ENCODE data around the gene SRPX2.

- TF ChIP-seq CTCF (IDR thresholded peaks at IDR 0.05; ENCODE audit: low read depth, low read length, poor library complexity, severe bottlenecking) (no peak), EZH2phosphoT487 (IDR thresholded peaks at IDR 0.05; ENCODE audit: borderline replicate concordance, low read length) (no peak)
Observed at GRCh38 chrX:100695991-100696390, 52.0 kb downstream of the SRPX2 start.

All from DOHH2 (cell line).